ENCODE data around the gene ZNF394. TPM values are rescaled to one million over a fixed set of nuclear protein-coding genes. Genes with fewer than 3 reads are reported as not detected.
"Not testable (repeated sequence)": the region's sequence is repeated elsewhere in the genome, so short reads cannot be mapped to it uniquely, and the experiment has no call there.

The ZNF394 gene
- 10 to 100 TPM in 2 of 3 donors, 1 to 10 TPM in 1; 8.2 to 20.8 (median 15.2) TPM for polyA plus RNA-seq

DNA sequence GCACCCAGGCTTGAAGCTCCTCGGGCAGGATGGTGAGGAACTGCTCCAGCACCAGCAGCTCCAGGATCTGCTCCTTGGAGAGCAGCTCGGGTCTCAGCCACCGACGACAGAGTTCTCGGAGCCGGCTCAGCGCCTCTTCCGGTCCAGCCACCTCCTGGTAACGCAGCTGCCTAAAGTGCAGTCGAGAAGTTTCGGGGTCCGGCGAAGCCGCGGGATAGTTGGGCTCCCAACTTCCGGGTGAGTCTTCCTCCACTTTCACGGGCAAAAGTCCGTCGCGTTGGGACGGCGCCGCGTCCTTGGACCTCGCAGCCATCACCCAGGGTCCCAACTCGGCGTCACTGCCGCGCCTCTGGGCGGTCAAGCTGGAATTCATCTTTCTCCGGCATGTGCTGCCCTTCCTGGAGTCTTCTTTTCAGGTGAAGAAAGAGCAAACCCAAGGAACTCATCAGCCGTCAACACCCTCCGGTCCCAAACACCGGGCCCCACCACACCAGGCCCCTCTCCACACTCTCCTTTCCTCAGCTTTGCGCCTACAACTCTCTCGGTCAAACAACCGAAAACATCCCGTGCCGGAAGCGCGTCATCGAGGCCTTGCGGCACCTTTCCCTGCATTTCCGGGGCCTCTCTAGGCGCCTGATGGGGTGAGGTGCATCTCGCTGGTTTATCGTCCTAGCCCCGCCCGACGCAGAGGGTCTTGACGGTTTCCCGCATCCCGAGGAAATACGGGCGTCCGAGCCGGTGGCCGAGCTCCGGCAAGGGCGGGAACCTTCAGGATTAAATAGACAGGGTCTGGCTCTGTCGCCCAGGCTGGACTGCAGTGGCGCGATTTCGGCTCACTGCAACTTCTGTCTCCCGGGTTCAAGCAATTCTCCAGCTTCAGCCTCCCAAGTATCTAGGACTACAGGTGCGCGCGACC lies at the start of gene ZNF394:
ZNF394 (minus strand) TSS at position 561 of the 916 bp plus-strand sequence; CDS start at position 373, 188 bp downstream.
- 0 to 1% (median 1%) methylated on average over 68 of the region's 68 CpGs for WGBS, 3 donors
- peak within 1 kb of the TSS; percentile 95 for H3K27ac ChIP-seq (ENCODE audit: low read depth, low read length)

DNA sequence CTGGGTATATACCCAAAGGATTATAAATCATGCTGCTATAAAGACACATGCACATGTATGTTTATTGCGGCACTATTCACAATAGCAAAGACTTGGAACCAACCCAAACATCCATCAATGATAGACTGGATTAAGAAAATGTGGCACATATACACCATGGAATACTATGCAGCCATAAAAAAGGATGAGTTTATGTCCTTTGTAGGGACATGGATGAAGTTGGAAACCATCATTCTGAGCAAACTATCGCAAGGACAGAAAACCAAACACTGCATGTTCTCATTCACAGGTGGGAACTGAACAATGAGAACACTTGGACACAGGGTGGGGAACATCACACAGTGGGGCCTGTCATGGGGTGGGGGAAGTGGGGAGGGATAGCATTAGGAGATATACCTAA lies 49.5 kb upstream of the ZNF394 start:
- H3K27ac ChIP-seq (ENCODE audit: low read depth, low read length), result not testable (repeated sequence)
- 100% methylated on average over 1 of the region's 2 CpGs for WGBS, 3 donors

DNA sequence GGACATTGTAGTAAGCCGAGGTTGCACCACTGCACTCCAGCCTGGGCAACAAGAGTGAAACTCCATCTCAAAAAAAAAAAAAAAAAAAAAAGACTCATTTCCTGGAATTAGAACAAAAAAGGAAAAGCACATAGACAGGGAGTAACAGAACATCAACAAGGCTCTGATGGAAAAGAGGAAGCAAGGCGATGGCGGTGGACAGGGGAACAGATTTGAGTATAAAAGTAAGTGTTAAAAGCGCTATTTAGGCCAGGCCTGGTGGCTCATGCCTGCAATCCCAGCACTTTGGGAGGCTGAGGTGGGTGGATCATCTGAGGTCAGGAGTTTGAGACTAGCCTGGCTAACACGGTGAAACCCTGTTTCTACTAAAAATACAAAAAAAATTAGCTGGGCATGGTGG lies 45.2 kb upstream of the ZNF394 start:
- 96 to 99% (median 96%) methylated on average over 5 of the region's 5 CpGs for WGBS, 3 donors

DNA sequence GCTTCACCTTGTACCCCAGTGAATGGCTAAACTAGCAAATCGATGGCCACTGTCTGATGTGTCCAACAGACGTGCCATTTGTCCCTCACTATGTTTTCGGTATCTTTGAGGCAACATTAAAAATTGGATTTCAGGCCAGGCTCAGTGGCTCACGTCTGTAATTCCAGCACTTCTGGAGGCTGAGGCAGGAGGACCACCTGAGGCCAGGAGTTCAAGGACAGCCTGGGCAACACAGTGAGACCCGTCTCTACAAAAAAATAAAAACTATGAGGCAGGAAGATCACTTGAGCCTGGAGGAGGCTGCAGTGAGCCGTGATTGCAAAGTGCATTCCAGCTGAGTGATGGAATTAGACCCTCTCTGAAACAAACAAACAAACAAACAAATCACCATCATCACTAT lies 43.8 kb upstream of the ZNF394 start:
- WGBS, 3 donors, result 93 to 96% (median 94%) methylated on average over 6 of the region's 6 CpGs
- H3K27ac ChIP-seq (ENCODE audit: low read depth, low read length), result no peak overlapping the region

More for the DNA sequence above, 45.2 kb upstream of the ZNF394 start:
- H3K27ac ChIP-seq (ENCODE audit: low read depth, low read length), result not testable (repeated sequence)

DNA sequence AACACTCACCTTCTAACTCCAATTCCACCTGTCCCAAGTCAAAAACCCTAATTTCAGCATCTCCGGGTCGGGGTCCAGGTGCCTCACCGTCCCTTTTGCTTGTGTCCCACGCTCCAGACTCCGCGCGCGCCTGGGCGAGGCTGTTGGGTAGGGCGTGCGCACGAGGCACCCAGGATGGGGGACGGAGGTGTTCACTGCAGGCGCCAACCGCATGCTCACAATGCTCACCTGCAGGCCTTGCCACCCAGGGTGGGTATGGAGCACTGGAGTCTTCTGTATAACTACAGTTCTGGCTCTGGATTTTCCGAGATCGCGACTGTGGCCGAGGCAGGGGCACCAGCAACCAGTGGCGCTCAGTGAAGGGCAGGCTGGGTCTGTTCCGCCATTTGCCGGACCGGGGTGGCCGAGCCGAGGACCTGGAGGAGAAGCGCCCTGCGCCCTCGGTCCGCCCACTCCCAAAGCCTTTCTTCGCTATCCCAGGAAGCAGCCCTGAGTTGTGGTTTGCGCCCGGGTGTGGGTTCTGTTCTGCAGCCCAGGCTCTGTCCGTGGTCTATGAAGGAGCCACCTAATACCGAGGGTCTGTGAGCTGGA lies 43.1 kb upstream of the ZNF394 start:
- no peak overlapping the region for H3K27ac ChIP-seq (ENCODE audit: low read depth, low read length)
- 95 to 98% (median 97%) methylated on average over 33 to 34 of the region's 34 CpGs for WGBS, 3 donors

DNA sequence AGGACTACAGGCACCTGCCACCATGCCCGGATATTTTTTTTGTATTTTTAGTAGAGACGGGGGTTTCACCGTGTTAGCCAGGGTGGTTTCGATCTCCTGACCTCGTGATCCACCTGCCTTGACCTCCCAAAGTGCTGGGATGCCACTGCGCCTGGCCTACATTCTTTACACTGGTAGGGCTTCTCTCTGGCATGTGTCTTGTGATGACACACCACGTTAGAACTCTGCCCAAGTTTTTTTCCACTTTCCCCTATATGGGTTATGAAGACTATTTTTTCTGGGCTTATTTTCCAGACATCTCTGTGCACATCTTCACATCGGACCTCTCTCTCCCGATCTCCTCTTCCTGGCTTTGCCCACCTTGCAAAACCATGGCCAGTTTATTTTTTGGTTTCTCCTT lies 41.1 kb upstream of the ZNF394 start:
- WGBS, 3 donors, result 89 to 93% (median 92%) methylated on average over 9 of the region's 9 CpGs
- no peak overlapping the region for H3K27ac ChIP-seq (ENCODE audit: low read depth, low read length)

DNA sequence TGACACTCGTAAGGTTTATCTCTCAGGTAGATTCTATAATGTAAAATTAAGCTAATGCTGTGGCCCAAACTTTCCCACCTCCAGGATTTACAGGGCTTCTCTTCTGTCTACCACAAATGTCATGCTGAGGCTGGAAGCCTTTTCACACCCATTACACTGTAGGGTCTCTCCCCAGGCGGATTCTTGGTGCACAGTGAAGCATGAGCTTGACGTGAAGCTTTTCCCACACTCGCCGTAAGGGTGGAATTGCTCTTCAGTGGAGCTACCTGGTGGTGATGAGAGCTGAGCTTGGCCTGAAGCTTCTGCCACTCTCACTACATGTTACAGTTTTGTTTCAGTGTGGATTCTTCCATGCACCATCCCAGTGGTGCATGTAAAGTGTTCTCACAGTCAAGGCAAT lies 40.5 kb upstream of the ZNF394 start:
- no peak overlapping the region for H3K27ac ChIP-seq (ENCODE audit: low read depth, low read length)
- WGBS, 3 donors, result 92 to 94% (median 94%) methylated on average over 5 of the region's 5 CpGs

DNA sequence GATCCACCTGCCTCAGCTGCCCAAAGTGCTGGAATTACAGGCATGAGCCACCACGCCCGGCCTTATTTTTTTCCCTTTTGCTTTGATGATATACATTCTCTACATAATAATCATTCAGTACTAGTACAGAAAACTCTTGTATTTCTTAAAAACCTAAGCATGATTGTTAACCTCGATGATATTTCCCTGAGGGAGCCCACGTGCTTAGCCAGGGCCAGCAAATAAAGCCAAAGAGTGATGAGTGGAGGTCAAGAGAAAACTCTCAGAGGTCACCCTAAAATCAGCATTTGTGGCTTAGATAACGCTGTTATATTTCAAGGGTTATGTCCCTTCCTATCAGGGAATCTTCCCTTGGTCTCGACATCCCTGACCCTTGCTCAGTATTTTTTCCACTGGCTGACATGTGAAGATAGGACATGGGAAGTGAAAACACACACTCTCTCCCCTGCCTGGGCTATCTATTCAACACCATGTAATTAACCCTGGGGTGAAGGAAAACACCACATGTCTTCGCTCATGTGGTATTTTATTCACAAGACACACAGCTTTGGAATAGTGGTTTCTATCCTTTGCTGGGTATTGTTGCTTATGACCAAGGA lies 39.2 kb upstream of the ZNF394 start:
- H3K27ac ChIP-seq (ENCODE audit: low read depth, low read length), result no peak overlapping the region
- WGBS, 3 donors, result 76 to 79% (median 78%) methylated on average over 7 of the region's 7 CpGs

DNA sequence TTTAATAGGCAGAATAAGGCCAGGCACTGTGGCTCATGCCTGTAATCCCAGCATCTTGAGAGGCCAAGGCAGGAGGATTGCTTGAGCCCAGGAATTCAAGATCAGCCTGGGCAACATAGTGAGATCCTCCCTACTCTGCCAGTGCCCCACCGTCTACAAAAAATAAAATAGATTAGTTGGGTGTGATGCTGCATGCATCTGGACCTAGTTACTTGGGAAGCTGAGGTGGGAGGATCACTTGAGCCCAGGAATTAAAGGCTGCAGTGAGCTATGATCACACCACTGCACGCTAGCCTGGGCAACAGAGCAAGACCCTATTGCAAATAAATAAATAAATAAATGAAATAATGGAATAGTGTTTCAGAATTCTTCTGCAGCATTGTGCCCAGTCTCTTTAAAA lies 35.6 kb upstream of the ZNF394 start:
- WGBS, 3 donors, result 94 to 98% (median 95%) methylated on average over 2 of the region's 2 CpGs
- no peak overlapping the region for H3K27ac ChIP-seq (ENCODE audit: low read depth, low read length)

DNA sequence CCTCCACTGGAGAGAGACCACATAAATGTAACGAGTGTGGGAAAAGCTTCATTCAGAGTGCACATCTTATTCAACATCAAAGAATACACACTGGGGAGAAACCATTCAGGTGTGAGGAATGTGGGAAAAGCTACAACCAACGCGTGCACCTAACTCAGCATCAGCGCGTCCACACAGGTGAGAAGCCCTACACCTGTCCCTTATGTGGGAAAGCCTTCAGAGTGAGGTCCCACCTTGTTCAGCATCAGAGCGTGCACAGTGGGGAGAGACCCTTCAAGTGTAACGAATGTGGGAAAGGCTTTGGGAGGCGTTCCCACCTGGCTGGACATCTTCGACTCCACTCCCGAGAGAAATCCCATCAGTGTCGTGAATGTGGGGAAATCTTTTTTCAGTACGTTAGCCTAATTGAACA lies 31.3 kb upstream of the ZNF394 start:
- H3K27ac ChIP-seq (ENCODE audit: low read depth, low read length), result no peak overlapping the region
- WGBS, 3 donors, result 98% methylated on average over 12 of the region's 12 CpGs

DNA sequence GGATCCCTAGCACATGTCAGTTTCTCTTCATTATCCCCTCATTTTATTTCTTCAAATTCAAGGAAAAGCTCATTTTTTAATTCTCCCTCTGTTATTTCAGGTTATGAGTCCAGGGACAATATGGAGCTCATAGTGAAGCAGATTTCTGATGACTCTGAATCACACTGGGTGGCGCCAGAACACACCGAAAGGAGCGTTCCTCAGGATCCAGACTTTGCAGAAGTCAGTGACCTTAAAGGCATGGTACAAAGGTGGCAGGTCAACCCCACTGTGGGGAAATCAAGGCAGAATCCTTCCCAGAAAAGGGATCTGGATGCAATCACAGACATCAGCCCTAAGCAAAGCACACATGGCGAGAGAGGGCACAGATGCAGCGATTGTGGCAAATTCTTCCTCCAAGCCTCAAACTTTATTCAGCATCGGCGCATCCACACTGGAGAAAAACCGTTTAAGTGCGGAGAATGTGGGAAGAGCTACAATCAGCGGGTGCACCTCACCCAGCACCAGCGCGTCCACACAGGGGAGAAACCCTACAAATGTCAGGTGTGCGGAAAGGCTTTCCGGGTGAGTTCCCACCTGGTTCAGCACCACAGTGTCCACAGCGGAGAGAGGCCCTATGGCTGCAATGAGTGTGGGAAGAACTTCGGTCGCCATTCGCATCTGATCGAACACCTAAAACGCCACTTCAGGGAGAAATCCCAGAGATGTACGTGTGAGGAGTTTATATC lies 25.8 kb upstream of the ZNF394 start:
- H3K27ac ChIP-seq (ENCODE audit: low read depth, low read length), result no peak overlapping the region
- WGBS, 3 donors, result 94 to 97% (median 96%) methylated on average over 21 of the region's 21 CpGs

DNA sequence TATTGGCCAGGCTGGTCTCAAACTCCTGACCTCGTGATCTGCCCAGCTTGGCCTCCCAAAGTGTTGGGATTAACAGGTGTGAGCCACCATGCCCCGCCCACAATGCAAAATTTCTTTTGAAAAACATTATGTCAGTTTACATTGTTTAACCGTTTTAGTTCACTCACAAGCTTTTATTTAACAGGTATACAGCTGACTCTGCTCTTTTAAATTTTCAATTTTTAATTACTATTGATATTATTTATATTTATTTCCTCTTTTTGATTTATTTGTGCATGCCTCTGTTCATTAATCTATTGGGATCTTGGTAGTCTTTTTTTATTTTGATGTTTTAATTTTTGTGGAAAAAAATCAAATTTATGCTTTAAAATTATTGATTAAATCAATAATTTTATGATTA lies 21.3 kb upstream of the ZNF394 start:
- 88 to 96% (median 94%) methylated on average over 3 of the region's 3 CpGs for WGBS, 3 donors
- H3K27ac ChIP-seq (ENCODE audit: low read depth, low read length), result no peak overlapping the region

DNA sequence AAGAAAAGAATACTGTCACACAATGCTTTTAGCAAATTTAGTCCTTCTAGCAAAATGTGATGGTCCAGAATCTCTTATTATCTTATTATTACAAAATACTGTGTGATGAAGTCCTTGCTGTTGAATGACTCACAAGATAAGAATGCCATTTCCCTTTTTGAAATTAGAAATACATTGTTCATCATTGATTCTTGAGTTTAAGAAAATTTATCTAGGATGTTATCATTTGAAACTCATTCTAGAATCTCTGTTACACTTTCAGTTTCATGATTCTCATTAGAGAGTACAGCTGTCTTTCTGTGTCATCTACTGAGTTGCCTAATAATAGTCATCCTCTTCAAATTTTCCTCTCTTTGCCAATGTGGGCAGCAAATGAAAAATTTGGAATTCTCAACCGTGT lies 14.0 kb upstream of the ZNF394 start:
- no peak overlapping the region for H3K27ac ChIP-seq (ENCODE audit: low read depth, low read length)
- WGBS, 3 donors, result 90 to 97% (median 97%) methylated on average over 1 of the region's 1 CpG

DNA sequence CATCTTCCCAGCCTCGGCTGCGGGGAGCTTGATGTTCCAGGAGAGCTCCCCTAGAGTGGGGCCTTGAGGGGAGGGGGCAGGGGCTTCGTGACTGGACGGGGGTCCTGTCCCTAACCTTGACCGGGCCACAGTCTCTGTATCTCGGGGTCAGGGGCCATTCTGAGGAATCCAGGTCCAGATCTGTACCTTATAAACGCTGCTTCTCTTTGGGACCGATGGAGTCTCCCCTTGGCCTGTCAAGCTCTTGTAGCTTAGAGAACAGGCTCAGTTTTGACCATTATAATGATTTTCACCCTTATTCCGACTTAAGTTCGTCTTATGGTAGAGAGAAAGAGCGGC lies 5.2 kb upstream of the ZNF394 start:
- H3K27ac ChIP-seq (ENCODE audit: low read depth, low read length), result no peak overlapping the region
- 1 to 2% (median 2%) methylated on average over 11 of the region's 11 CpGs for WGBS, 3 donors

DNA sequence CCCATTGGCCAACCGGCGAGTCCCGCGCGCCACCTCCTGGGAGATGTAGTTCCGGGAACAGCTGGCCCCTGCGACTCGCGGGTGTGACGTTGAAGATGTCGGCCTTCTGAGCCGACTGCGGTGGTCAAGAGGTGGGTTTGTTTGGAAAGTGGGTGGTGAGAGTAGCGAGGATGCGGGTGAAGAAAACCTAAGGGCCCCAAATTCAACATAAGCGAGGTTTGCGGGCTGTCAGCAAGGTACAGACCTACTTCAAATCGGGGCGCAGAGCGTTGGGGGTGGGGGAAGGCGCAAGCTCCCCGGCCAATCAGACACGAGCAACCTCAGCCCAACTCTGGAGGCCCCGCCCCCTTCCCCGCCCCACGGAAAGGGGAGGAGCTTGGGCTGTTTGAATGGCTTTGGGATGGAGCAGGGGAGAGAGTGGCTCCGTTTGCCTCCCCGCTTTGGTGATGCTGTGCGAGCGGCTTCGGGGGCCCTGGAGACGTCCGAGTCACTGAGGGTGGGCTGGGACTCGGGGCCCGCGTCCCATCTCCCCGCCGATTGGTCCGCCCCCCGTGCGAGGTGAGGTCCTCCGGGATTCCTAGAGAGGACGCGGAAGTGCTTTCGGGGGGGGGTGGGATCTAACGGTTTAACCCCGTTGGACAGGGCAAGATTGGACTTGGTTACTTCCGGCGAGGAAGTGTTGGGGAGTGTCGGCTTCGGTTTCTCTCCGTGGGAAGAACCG lies 4.7 kb upstream of the ZNF394 start, which contains the start of gene ZKSCAN5:
ZKSCAN5 (plus strand) TSS at position 60 of the 721 bp plus-strand sequence. CDS start 1,383 bp downstream, outside the sequence.
- H3K27ac ChIP-seq (ENCODE audit: low read depth, low read length), result no peak within 1 kb of the TSS
- 0% methylated on average over 50 to 53 of the region's 53 CpGs for WGBS, 3 donors

DNA sequence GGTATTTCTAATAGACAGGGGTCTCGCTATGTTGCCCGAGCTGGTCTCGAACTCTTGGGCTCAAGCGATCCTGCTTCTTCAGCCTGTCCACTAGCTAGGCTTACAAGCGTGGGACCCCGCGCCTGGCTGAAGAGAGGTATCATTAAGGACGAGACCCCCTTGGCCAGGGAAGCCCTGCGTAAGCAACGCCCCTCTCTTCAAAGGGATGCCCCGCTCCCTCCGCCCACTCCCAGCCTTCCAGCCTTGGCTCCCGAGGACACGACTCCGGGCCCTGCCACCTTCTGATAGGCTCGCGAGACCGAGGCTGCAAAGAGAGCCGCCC lies 4.2 kb upstream of the ZNF394 start:
- H3K27ac ChIP-seq (ENCODE audit: low read depth, low read length), result no peak overlapping the region
- WGBS, 3 donors, result 9 to 10% (median 9%) methylated on average over 19 of the region's 19 CpGs

DNA sequence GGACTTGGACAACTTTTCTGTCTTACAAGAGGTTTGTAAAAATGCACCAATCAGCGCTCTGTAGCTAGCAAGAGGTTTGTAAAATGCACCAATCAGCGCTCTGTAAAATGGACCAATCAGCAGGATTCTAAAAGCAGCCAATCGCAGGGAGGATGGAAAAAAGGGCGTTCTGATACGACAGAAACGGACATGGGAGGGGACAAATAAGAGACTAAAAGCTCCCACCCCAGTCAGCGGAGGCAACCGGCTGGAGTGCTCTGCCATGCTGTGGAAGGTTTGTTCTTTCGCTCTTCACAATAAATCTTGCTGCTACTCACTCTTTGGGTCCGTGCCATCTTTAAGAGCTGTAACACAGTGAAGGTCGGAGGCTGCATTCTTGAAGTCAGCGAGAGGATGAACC lies 1.2 kb upstream of the ZNF394 start:
- WGBS, 3 donors, result 89 to 96% (median 90%) methylated on average over 12 of the region's 12 CpGs
- H3K27ac ChIP-seq (ENCODE audit: low read depth, low read length), result not testable (repeated sequence)

DNA sequence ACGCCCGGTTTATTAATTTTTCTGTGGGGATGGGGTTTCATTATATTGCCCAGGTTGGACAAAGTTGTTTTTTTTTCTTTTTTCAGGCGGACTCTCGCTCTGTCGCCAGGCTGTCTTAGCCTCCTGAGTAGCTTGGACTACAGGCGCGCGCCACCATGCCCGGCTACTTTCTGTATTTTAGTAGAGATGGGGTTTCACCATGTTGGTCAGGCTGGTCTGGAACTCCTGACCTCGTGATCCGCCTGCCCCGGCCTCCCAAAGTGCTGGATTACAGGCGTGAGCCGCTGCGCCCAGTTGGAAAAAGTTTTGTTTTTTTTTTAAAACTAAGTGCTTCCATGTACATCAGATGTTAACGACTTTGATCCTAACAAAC lies 542 bp upstream of the ZNF394 start:
- 43 to 51% (median 48%) methylated on average over 16 of the region's 16 CpGs for WGBS, 3 donors
- H3K27ac ChIP-seq (ENCODE audit: low read depth, low read length), result no peak overlapping the region
